HAP-1 (cell line): ENCODE measurements around the gene FCRL4.
A peak's percentile ranks its signal among the peaks of the same experiment; 100 is the strongest.
"Not testable (repeated sequence)": the region's sequence is repeated elsewhere in the genome, so short reads cannot be mapped to it uniquely, and the experiment has no call there.

Experiments
- DNase-seq, 2 experiments: peaks; one replicate each; pipeline ENCODE4 v3.0.0-alpha.2; 2016 to 2020; ENCODE audit warnings: low spot score in 2 of 2
- H3K27me3 ChIP-seq: fragments of 250-450 bp; sonication (Bioruptor Pico); 2 replicates; pipeline ENCODE4 v1.5.1; 2020; ENCODE audit warnings: low read depth, mild to moderate bottlenecking, moderate library complexity
- H3K36me3 ChIP-seq: fragments of 250-450 bp; sonication (Bioruptor Pico); replicated peaks from 2 replicates; pipeline ENCODE4 v1.5.1; 2020; ENCODE audit warnings: mild to moderate bottlenecking
- H3K4me1 ChIP-seq: fragments of 250-450 bp; sonication (Bioruptor Pico); 2 replicates; pipeline ENCODE4 v1.5.1; 2020; ENCODE audit warnings: mild to moderate bottlenecking
- H3K4me3 ChIP-seq: fragments of 250-450 bp; sonication (Bioruptor Pico); 2 replicates; pipeline ENCODE4 v1.5.1; 2020; ENCODE audit warnings: mild to moderate bottlenecking, moderate library complexity
- H3K9me3 ChIP-seq: fragments of 250-450 bp; sonication (Bioruptor Pico); 2 replicates; pipeline ENCODE4 v1.5.1; 2020; ENCODE audit warnings: mild to moderate bottlenecking, moderate library complexity
- in situ Hi-C: fragments of 300-500 bp; cut with MboI; formaldehyde crosslinking; loops from 3 replicates; pipeline ENCODE4 v1.14.3; 2020; ENCODE audit warnings: low sequenced_read_pairs, inconsistent platforms, mixed read lengths

FCRL4 gene

DNA sequence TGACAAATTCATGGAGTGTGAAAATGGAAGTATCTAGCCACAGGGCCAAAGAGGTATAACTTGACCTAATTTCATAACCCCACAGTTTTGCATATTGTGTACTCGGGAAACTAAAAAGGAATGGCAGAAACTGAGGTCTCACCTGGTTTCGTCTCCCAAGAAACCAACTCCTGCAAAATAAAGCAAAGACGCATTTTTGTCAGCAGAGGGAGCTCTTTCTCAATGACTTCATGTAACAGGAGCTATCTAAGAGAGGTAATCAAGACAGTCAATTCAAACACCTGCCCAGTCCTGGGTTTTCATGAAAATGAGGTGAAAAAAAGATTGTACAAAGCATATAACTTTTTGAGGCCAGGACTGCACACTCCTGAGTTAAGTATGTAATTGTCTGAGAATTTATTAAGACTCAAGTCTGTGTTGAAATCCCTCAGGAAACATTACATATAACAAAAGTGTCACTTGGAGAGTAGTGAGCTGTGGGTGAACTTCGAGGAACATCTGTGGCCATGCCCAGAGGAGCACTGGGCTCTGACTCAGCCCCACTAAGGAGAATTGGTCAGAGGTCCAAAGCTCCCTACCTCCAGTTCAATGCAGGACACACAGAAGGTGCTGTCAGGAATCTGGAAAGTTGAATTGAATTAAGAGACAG is 17.6 kb downstream of the FCRL4 start:
- Histone ChIP-seq H3K4me1 (no peaks in the 10 kb centered on the region), H3K9me3 (no peaks in the 10 kb centered on the region), H3K27me3 (peaks cover 3% of the 10 kb centered on the region), H3K4me3 (no peak overlapping the region), H3K36me3 (no peaks in the 10 kb centered on the region)
- peak; percentile 43 to 61 for DNase-seq
- in situ Hi-C loops: no loop called here

DNA sequence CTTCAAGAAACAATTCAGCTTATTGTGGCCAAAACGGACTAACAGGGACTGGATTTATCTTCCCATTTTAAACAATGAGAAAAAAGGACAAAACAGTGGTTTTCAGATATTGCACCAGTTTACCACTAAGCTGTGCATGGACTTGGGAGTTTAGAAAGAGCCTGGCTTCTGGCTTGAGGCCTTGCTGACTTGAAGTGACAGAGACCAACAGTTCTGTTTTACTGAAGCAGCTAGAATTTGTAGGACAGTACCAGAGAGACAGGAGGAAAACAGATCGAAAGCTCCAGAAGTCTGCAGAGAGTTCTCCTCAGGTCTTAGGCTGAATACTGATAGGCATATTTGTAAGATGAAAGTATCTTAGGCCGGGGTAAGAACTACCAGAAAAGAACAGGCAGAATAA is 20.5 kb downstream of the FCRL4 start:
- Histone ChIP-seq H3K4me1 (no peaks in the 10 kb centered on the region), H3K36me3 (no peaks in the 10 kb centered on the region), H3K9me3 (no peaks in the 10 kb centered on the region), H3K4me3 (no peak overlapping the region), H3K27me3 (peaks cover 3% of the 10 kb centered on the region)
- in situ Hi-C loops: no loop called here
- no peak for DNase-seq

- H3K27me3 ChIP-seq: peaks cover 3% of the 10 kb centered on the region
- no peaks in the 10 kb centered on the region for H3K9me3 ChIP-seq
- no peaks in the 10 kb centered on the region for H3K4me1 ChIP-seq
- in situ Hi-C loops: no loop called here
- no peak overlapping the region for H3K4me3 ChIP-seq
- no peak for DNase-seq
- no peaks in the 10 kb centered on the region for H3K36me3 ChIP-seq
These were observed 22.1 kb downstream of the FCRL4 start for GRCh38 chr1:157575744-157576143.

GRCh38 chr1:157574836-157575235 is 23.0 kb downstream of the FCRL4 start:
- no peak for DNase-seq
- Histone ChIP-seq H3K27me3 (peaks cover 3% of the 10 kb centered on the region), H3K4me3 (no peak overlapping the region), H3K36me3 (no peaks in the 10 kb centered on the region), H3K9me3 (no peaks in the 10 kb centered on the region), H3K4me1 (no peaks in the 10 kb centered on the region)
- in situ Hi-C loops: no loop called here

GRCh38 chr1:157566484-157567300 is 31.2 kb downstream of the FCRL4 start:
- Histone ChIP-seq H3K9me3 (no peaks in the 10 kb centered on the region), H3K27me3 (no peaks in the 10 kb centered on the region), H3K36me3 (no peaks in the 10 kb centered on the region), H3K4me1 (no peaks in the 10 kb centered on the region), H3K4me3 (no peak overlapping the region)
- no peak for DNase-seq
- in situ Hi-C loops: no loop called here

DNA sequence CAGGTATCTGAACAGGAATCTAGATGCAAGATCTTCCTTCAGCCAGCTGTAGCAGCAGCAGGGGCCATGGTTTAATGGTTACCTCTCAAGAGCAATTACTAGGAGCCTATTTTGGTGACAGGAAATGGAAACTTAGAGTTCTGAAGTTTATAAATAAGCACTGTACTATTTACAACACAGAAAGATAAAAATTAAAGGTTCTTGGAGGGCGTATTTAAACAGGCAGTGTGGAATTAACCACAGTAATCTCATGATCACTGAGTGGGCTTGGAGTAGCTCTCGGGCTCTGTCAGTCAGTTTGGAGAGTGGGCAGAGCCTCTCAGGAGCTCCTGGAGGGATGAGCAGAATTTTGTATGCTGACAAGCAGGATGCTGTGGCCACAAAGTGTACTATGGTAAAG is 35.4 kb downstream of the FCRL4 start:
- Histone ChIP-seq H3K4me3 (no peak overlapping the region), H3K36me3 (no peaks in the 10 kb centered on the region), H3K4me1 (no peaks in the 10 kb centered on the region), H3K9me3 (no peaks in the 10 kb centered on the region), H3K27me3 (no peaks in the 10 kb centered on the region)
- in situ Hi-C loops: no loop called here
- DNase-seq: no peak

DNA sequence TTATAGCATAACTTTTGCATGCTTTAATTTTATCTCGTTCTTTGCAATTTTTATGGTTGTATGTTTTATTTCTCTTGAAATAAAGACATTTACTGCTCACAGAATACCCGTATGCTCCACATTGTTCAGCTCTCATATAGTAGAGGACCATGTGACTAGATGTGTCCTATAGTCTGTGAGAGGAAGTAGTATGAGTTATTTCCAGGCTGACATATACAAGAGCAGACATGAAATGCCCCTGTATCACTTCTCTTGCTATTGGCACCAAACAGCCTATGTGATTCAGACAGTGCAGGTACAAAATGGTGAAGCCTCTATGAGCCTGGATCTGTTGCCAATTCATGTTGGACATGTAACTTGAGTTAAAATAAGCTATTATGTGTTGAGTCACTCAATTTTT is 39.8 kb downstream of the FCRL4 start:
- Histone ChIP-seq H3K9me3 (no peaks in the 10 kb centered on the region), H3K4me3 (no peak overlapping the region), H3K4me1 (no peaks in the 10 kb centered on the region), H3K36me3 (no peaks in the 10 kb centered on the region), H3K27me3 (no peaks in the 10 kb centered on the region)
- in situ Hi-C loops: no loop called here
- DNase-seq: no peak

DNA sequence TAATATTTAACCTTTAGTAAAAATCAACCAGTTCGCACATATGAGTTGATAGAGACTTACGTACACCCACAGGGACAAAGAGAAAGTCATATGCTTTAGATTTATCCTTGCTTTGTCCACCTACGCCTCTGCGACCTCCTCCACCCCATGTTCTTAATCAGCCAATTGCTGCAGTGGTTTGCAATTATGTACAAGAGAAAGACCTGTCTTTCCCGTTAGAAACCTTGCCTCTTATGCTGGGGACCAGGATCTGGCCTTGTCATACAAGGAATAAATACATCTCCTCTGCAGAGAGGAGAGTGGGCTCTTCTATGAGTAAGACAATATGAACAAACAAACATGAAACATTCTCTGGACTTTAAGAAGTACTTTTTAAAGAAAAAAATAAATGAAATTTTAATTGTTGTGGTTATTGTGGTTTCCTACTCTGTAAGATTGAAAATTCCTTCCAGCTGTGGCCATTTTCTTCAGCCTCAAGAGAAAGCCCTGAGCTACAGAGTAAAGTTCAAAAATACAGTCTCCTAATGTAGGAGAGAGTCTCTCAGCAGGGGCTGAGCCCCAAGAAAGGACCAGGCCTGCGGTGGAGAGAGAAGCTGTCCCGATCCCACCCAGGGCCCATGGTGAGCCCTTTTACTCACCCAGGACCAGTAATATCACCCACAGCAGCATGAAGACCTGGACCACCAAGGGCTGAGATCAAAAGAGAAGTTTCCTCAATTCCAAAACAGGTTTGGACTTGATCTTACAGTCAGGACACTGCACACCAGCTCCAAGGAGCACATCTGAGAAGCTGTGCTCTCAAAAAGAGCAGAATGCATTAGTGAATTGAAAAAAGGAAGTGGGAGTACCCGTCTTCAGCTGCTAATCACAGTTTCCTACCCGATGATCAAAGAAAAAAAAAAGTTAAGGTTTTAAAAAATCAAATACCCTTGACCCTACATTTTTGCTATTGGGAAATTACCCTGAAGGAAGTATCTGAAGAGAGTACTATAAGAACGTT is 45.9 kb downstream of the FCRL4 start, which contains the start of gene FCRL5:
FCRL5 (minus strand) TSS at position 822 of the 1,000 bp plus-strand sequence; CDS start at position 669, 153 bp downstream.
- no peak within 1 kb of the TSS for H3K4me3 ChIP-seq

DNA sequence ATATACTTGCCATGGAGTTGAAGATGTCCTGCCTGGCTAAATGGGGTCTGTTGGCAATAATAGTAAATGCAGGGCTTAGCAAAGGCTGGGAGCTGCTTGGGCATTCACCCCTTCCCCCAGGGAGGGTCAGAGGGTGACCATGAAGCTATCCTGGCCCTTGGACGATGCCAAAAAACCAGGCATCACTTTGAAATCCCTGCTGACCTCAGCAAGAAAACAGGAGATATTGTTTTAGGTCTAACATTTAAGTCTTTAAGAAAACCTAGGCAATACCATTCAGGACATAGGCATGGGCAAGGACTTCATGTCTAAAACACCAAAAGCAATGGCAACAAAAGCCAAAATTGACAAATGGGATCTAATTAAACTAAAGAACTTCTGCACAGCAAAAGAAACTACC is 49.8 kb downstream of the FCRL4 start:
- in situ Hi-C loops: not testable (repeated sequence)

More for the DNA sequence above, 45.9 kb downstream of the FCRL4 start, which contains the start of gene FCRL5:
- in situ Hi-C loops: no loop called here
- H3K4me1 ChIP-seq: no peaks in the 10 kb centered on the region
- DNase-seq: no peak
- H3K9me3 ChIP-seq: no peaks in the 10 kb centered on the region
- H3K36me3 ChIP-seq: no peaks in the 10 kb centered on the region
- 0 out of 2 replicates have a peak, but pooled peaks cover 3% of the 10 kb centered on the region for H3K27me3 ChIP-seq

GRCh38 chr1:157542676-157543075 is 55.2 kb downstream of the FCRL4 start:
- no peaks in the 10 kb centered on the region for H3K9me3 ChIP-seq
- no peaks in the 10 kb centered on the region for H3K27me3 ChIP-seq
- in situ Hi-C loops: no loop called here
- no peak for DNase-seq
- H3K4me3 ChIP-seq: no peak overlapping the region
- H3K4me1 ChIP-seq: no peaks in the 10 kb centered on the region
- no peaks in the 10 kb centered on the region for H3K36me3 ChIP-seq

More for the DNA sequence above, 49.8 kb downstream of the FCRL4 start:
- DNase-seq, H3K36me3 ChIP-seq, H3K4me3 ChIP-seq, H3K4me1 ChIP-seq, H3K9me3 ChIP-seq, H3K27me3 ChIP-seq: not testable (repeated sequence)

GRCh38 chr1:157540852-157541251 is 57.0 kb downstream of the FCRL4 start:
- no peak for DNase-seq
- Histone ChIP-seq H3K9me3 (no peaks in the 10 kb centered on the region), H3K36me3 (no peaks in the 10 kb centered on the region), H3K4me1 (no peaks in the 10 kb centered on the region), H3K27me3 (no peaks in the 10 kb centered on the region), H3K4me3 (no peak overlapping the region)
- in situ Hi-C loops: no loop called here

DNA sequence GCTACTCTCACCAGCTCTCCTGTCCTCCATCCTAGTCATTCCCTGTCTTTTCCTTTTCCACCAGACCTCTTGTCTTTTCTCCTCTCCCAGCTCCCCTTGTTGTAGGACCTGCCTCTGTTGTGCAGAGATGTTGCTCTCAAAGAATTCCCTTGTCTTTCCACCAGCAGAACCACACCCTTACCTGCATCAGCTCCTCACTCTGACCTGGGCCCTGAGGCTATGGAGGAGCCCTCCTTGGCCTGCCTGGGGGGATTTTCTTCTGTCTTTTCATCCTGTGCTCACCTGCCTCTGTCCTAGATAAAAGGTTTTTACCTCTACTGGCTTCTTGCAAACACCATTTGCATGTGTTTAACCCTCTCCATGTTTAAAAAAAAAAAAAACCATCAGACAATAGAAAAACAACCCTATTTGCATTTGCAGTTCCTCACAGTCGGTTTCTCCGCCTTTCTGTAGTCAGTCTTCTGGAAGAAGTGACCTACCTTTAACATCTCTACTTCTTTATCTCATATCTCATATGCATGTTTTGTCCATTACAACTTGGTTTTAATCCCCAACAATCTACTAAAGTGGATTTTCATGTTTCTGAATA is 57.6 kb downstream of the FCRL4 start:
- Histone ChIP-seq H3K4me3 (no peak overlapping the region), H3K9me3 (no peaks in the 10 kb centered on the region), H3K36me3 (no peaks in the 10 kb centered on the region), H3K27me3 (no peaks in the 10 kb centered on the region), H3K4me1 (no peaks in the 10 kb centered on the region)
- in situ Hi-C loops: no loop called here
- no peak for DNase-seq

DNA sequence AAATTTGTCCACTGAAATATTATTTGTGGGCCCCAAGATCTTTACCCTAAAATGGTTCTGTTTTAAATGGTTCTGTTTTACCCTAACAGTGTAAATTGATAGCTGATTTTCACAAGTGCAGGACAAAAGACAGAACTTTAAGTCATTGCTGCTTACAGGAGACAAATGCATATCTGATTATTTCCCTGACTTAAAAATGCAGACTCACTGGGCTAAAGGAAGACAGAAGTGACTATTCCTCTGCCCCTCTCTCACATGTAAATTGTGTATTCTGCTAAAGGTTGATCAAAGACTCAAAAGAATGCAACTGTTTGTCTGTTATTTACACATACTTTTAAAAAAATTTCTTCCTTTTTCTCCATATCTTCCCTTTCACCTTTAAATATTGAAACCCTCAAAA is 58.3 kb downstream of the FCRL4 start:
- H3K27me3 ChIP-seq: no peaks in the 10 kb centered on the region
- no peaks in the 10 kb centered on the region for H3K9me3 ChIP-seq
- no peak for DNase-seq
- in situ Hi-C loops: no loop called here
- H3K4me3 ChIP-seq: no peak overlapping the region
- H3K36me3 ChIP-seq: no peaks in the 10 kb centered on the region
- no peaks in the 10 kb centered on the region for H3K4me1 ChIP-seq
